Caco-2 (cell line): ENCODE data around the gene ADAMTS2. TPM values are rescaled to one million over a fixed set of nuclear protein-coding genes. Genes with fewer than 3 reads are reported as not detected.

Experiments
- BruUV-seq: library from RNA; stranded (reverse); fragments of 400-500 nt; replicated peaks from 2 replicates; lab custom pipeline; 2021; lab: Mats Ljungman, UMichigan
- CTCF ChIA-PET: fragments of 300-600 bp; sonication (Branson Sonifier 250); formaldehyde crosslinking; loops from one replicate; lab custom pipeline; 2022; ENCODE audit warnings: antibody characterized with exemption; lab: Charles Lee
- POLR2A ChIA-PET: fragments of 300-600 bp; sonication (Branson Sonifier 250); formaldehyde crosslinking; loops from one replicate; lab custom pipeline; 2022; ENCODE audit warnings: antibody characterized with exemption; lab: Charles Lee
- DNase-seq, 2 experiments: peaks; one replicate each; pipeline versions ENCODE4 v3.0.0 to v3.0.0-alpha.2; 2020 to 2022
- H3K27me3 ChIP-seq: replicated peaks from 2 replicates; pipeline ENCODE4 v1.6.0; 2011; ENCODE audit warnings: low read length; ENCODE audit not compliant: control insufficient read depth, insufficient read depth
- H3K36me3 ChIP-seq: 2 replicates; pipeline ENCODE4 v1.5.1; 2011; ENCODE audit warnings: low read length; ENCODE audit not compliant: control insufficient read depth, insufficient read depth
- H3K4me1 ChIP-seq: fragments of 250-450 bp; sonication (Bioruptor Pico); 2 replicates; pipeline ENCODE4 v1.5.1; 2020; ENCODE audit warnings: mild to moderate bottlenecking
- H3K4me3 ChIP-seq: 2 replicates; pipeline ENCODE4 v1.5.1; 2011; ENCODE audit warnings: low read depth, mild to moderate bottlenecking, control low read depth, low read length
- H3K9me3 ChIP-seq: fragments of 250-450 bp; sonication (Bioruptor Pico); 2 replicates; pipeline ENCODE4 v1.5.1; 2020; ENCODE audit warnings: mild to moderate bottlenecking, moderate library complexity
- H3K27ac Mint-ChIP-seq: one replicate; pipeline ENCODE4 v1.8.0; 2022; ENCODE audit warnings: mixed read lengths; ENCODE audit not compliant: unreplicated experiment
- H3K27me3 Mint-ChIP-seq: one replicate; pipeline ENCODE4 v1.8.0; 2022; ENCODE audit warnings: mixed read lengths; ENCODE audit not compliant: insufficient read depth, unreplicated experiment
- H3K36me3 Mint-ChIP-seq: one replicate; pipeline ENCODE4 v1.8.0; 2022; ENCODE audit warnings: mild to moderate bottlenecking, mixed read lengths; ENCODE audit not compliant: insufficient read depth, unreplicated experiment
- H3K4me1 Mint-ChIP-seq: one replicate; pipeline ENCODE4 v1.8.0; 2022; ENCODE audit warnings: low read depth, mixed read lengths; ENCODE audit not compliant: unreplicated experiment
- H3K4me3 Mint-ChIP-seq: one replicate; pipeline ENCODE4 v1.8.0; 2022; ENCODE audit warnings: mild to moderate bottlenecking, moderate library complexity, mixed read lengths; ENCODE audit not compliant: unreplicated experiment
- H3K9me3 Mint-ChIP-seq: one replicate; pipeline ENCODE4 v1.8.0; 2022; ENCODE audit warnings: mixed read lengths; ENCODE audit not compliant: unreplicated experiment
- CTCF ChIP-seq, 2 experiments: fragments of 200-600 bp in 1 of 2; IDR thresholded peaks; 1 replicate in 1 of 2; 2 replicates in 1 of 2; pipeline versions ENCODE4 v1.5.1 to v1.8.0; 2011 to 2022; ENCODE audit warnings: antibody characterized with exemption in 1 of 2, control low read depth in 1 of 2, inconsistent platforms in 1 of 2, low read depth in 1 of 2, low read length in 1 of 2, mild to moderate bottlenecking in 1 of 2, moderate library complexity in 1 of 2; ENCODE audit not compliant: insufficient read depth in 1 of 2, severe bottlenecking in 1 of 2, unreplicated experiment in 1 of 2
- intact Hi-C: fragments of 100-400 bp; cut with micrococcal nuclease; formaldehyde crosslinking; loops from one replicate; pipeline ENCODE4 v1.10.0; 2022; ENCODE audit not compliant: unreplicated experiment
- total RNA-seq: library from RNA; stranded (reverse); gene quantifications from 2 replicates; pipeline ENCODE4 v1.2.3, GENCODE V29; 2022

The ADAMTS2 gene
- total RNA-seq, 1 experiment from 2014 or later: 0.05 TPM

- intact Hi-C loops: no loop called here
- peak in 1 of 2 experiments; percentile 26 for DNase-seq
- H3K9me3 ChIP-seq: no peaks in the 10 kb centered on the region
- Mint-ChIP-seq H3K27ac (no peak overlapping the region), H3K4me3 (no peak overlapping the region), H3K9me3 (no peaks in the 10 kb centered on the region), H3K36me3 (no peaks in the 10 kb centered on the region), H3K4me1 (no peaks in the 10 kb centered on the region), H3K27me3 (no peaks in the 10 kb centered on the region)
- no peak for TF ChIP-seq CTCF (IDR thresholded peaks at IDR 0.05; ENCODE audit: insufficient read depth in 1 of 2, low read depth in 1 of 2, low read length in 1 of 2, severe bottlenecking in 1 of 2, unreplicated experiment in 1 of 2)
- ChIA-PET CTCF (no interaction called here), POLR2A (no interaction called here)
- no peaks in the 10 kb centered on the region for H3K4me1 ChIP-seq
- no peaks in the 10 kb centered on the region for H3K36me3 ChIP-seq
- no peaks in the 10 kb centered on the region for H3K27me3 ChIP-seq
- no TSS peak for BruUV-seq
- no peak overlapping the region for H3K4me3 ChIP-seq
Measured at GRCh38 chr5:179193746-179194145, 151.5 kb downstream of the ADAMTS2 start.

GRCh38 chr5:179192891-179193470, 152.3 kb downstream of the ADAMTS2 start:
- H3K27me3 ChIP-seq: no peaks in the 10 kb centered on the region
- no peaks in the 10 kb centered on the region for H3K36me3 ChIP-seq
- POLR2A ChIA-PET: no interaction called here
- BruUV-seq: no TSS peak
- Mint-ChIP-seq H3K4me1 (no peaks in the 10 kb centered on the region), H3K9me3 (no peaks in the 10 kb centered on the region), H3K4me3 (no peak overlapping the region), H3K36me3 (no peaks in the 10 kb centered on the region), H3K27ac (no peak overlapping the region), H3K27me3 (no peaks in the 10 kb centered on the region)
- intact Hi-C loops: no loop called here
- H3K4me3 ChIP-seq: no peak overlapping the region
- TF ChIP-seq CTCF (IDR thresholded peaks at IDR 0.05; ENCODE audit: insufficient read depth in 1 of 2, low read depth in 1 of 2, low read length in 1 of 2, severe bottlenecking in 1 of 2, unreplicated experiment in 1 of 2): no peak
- H3K4me1 ChIP-seq: no peaks in the 10 kb centered on the region
- peak in 1 of 2 experiments; percentile 22 for DNase-seq
- H3K9me3 ChIP-seq: no peaks in the 10 kb centered on the region
- CTCF ChIA-PET: no interaction called here

GRCh38 chr5:179192185-179192890, 152.9 kb downstream of the ADAMTS2 start:
- Mint-ChIP-seq H3K27ac (no peak overlapping the region), H3K4me1 (no peaks in the 10 kb centered on the region), H3K4me3 (no peak overlapping the region), H3K27me3 (no peaks in the 10 kb centered on the region), H3K36me3 (no peaks in the 10 kb centered on the region), H3K9me3 (no peaks in the 10 kb centered on the region)
- ChIA-PET POLR2A (no interaction called here), CTCF (no interaction called here)
- Histone ChIP-seq H3K4me3 (no peak overlapping the region), H3K36me3 (no peaks in the 10 kb centered on the region), H3K27me3 (no peaks in the 10 kb centered on the region), H3K9me3 (no peaks in the 10 kb centered on the region), H3K4me1 (no peaks in the 10 kb centered on the region)
- no TSS peak for BruUV-seq
- peak in 1 of 2 experiments; percentile 14 for DNase-seq
- TF ChIP-seq CTCF (IDR thresholded peaks at IDR 0.05; ENCODE audit: insufficient read depth in 1 of 2, low read depth in 1 of 2, low read length in 1 of 2, severe bottlenecking in 1 of 2, unreplicated experiment in 1 of 2): no peak
- intact Hi-C loops: no loop called here
